HL-60 (cell line): ENCODE results near the gene C1S.

Experiments used
- POLR2AphosphoS5 ChIP-seq: IDR thresholded peaks from 2 replicates; pipeline ENCODE4 v1.6.1; 2012; ENCODE audit warnings: low read depth
- TF ChIP-seq, protein P1 (sequence below): IDR thresholded peaks from one replicate; pipeline ENCODE4 v1.5.1; 2011; ENCODE audit warnings: low read length, control low read depth, inconsistent platforms; ENCODE audit not compliant: insufficient read depth

GRCh38 chr12:7112041-7112440, 51.5 kb downstream of the C1S start:
- no peak for TF ChIP-seq POLR2AphosphoS5
- TF ChIP-seq, protein P1, sequence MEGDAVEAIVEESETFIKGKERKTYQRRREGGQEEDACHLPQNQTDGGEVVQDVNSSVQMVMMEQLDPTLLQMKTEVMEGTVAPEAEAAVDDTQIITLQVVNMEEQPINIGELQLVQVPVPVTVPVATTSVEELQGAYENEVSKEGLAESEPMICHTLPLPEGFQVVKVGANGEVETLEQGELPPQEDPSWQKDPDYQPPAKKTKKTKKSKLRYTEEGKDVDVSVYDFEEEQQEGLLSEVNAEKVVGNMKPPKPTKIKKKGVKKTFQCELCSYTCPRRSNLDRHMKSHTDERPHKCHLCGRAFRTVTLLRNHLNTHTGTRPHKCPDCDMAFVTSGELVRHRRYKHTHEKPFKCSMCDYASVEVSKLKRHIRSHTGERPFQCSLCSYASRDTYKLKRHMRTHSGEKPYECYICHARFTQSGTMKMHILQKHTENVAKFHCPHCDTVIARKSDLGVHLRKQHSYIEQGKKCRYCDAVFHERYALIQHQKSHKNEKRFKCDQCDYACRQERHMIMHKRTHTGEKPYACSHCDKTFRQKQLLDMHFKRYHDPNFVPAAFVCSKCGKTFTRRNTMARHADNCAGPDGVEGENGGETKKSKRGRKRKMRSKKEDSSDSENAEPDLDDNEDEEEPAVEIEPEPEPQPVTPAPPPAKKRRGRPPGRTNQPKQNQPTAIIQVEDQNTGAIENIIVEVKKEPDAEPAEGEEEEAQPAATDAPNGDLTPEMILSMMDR: no peak
